Adrenal gland (tissue), 5 donors: ENCODE measurements around the gene KCNT1.

Source experiments
- POLR2A ChIP-seq, 2 donors: fragments of 450-650 bp; IDR thresholded peaks; one replicate each; pipeline ENCODE4 v1.6.1; 2017; ENCODE audit warnings: antibody characterized with exemption in 2 of 2, mild to moderate bottlenecking in 2 of 2, moderate library complexity in 1 of 2
- TF ChIP-seq, protein P1 (sequence below), 6 experiments: fragments of 450-650 bp in 4 of 6; fragments of 200-600 bp in 2 of 6; sonication (generic) in 1 of 6; IDR thresholded peaks; 1 replicate in 5 of 6; 2 replicates in 1 of 6; pipeline versions ENCODE4 v1.5.1 to v1.8.0; 2016 to 2021; ENCODE audit warnings: antibody characterized with exemption in 6 of 6, mild to moderate bottlenecking in 2 of 6, moderate library complexity in 1 of 6
- donor health status: DM: no; HTN: no; CAD: no.

DNA sequence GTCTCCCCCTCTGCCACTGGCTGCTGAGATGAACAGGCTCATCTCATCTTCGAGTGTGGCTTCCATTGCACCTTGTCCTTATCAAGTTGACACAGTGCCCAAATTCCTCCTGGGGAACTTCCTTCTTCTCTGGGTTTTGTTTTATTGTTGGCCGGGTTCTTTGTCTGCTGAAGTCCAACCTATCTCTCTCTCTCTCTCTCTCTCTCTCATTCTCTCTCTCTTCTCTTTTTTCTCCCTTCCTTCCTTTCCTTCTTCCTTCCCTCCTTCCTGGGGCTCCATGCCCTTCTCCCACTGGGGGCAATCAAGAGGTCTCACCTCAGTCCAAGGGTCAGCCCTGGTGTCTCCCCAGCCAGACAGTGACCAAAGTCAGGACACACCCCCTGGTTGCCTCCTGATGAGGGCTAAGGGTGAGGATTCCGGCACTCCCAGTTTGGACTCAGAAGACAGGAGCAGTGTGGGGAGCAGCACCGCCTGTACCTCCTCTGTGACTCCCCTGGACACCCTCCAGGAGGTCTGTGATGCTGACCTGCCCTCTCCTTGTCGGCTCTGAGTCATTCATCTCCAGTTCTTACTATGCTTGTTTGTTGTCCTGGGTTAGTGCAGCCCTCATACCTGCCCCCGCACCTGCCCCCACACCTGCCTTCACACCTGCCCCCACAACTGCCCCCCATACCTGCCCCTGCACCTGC lies 30.7 kb downstream of the KCNT1 start:
- TF ChIP-seq, protein P1, sequence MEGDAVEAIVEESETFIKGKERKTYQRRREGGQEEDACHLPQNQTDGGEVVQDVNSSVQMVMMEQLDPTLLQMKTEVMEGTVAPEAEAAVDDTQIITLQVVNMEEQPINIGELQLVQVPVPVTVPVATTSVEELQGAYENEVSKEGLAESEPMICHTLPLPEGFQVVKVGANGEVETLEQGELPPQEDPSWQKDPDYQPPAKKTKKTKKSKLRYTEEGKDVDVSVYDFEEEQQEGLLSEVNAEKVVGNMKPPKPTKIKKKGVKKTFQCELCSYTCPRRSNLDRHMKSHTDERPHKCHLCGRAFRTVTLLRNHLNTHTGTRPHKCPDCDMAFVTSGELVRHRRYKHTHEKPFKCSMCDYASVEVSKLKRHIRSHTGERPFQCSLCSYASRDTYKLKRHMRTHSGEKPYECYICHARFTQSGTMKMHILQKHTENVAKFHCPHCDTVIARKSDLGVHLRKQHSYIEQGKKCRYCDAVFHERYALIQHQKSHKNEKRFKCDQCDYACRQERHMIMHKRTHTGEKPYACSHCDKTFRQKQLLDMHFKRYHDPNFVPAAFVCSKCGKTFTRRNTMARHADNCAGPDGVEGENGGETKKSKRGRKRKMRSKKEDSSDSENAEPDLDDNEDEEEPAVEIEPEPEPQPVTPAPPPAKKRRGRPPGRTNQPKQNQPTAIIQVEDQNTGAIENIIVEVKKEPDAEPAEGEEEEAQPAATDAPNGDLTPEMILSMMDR (IDR thresholded peaks at IDR 0.05) = no peak
- TF ChIP-seq POLR2A (IDR thresholded peaks at IDR 0.05) = no peak
